Measurements from ENCODE around the gene POMP. TPM values are rescaled to one million over a fixed set of nuclear protein-coding genes. Genes with fewer than 3 reads are reported as not detected.
A peak's percentile ranks its signal among the peaks of the same experiment; 100 is the strongest.

POMP gene
- total RNA-seq, 4 donors from 2014 or later: 24.1 to 48.7 (median 35.5) TPM

GRCh38 chr13:28716511-28716910 is 57.6 kb downstream of the POMP start:
- TF ChIP-seq EP300 (IDR thresholded peaks at IDR 0.05): no peak
- 32% methylated on average over 8 of the region's 8 CpGs for WGBS
- Histone ChIP-seq H3K27me3 (no peaks in the 10 kb centered on the region), H3K27ac (no peak overlapping the region), H3K36me3 (no peaks in the 10 kb centered on the region), H3K9me3 (no peaks in the 10 kb centered on the region), H3K4me3 (no peak overlapping the region), H3K4me1 (peaks cover 24% of the 10 kb centered on the region)
- no peak for DNase-seq (ENCODE audit: low spot score in 2 of 2)

GRCh38 chr13:28717170-28717569 is 58.2 kb downstream of the POMP start:
- WGBS: 74% methylated on average over 3 of the region's 3 CpGs
- Histone ChIP-seq H3K4me1 (peaks cover 24% of the 10 kb centered on the region), H3K4me3 (no peak overlapping the region), H3K27me3 (no peaks in the 10 kb centered on the region), H3K36me3 (no peaks in the 10 kb centered on the region), H3K27ac (peak overlapping the region; percentile 15), H3K9me3 (no peaks in the 10 kb centered on the region)
- DNase-seq (ENCODE audit: low spot score in 2 of 2): no peak
- TF ChIP-seq EP300 (IDR thresholded peaks at IDR 0.05): no peak
- no peak for TF ChIP-seq POLR2A (IDR thresholded peaks at IDR 0.05)
- TF ChIP-seq CTCF (IDR thresholded peaks at IDR 0.05): no peak
- TF ChIP-seq POLR2AphosphoS5 (IDR thresholded peaks at IDR 0.05): no peak

- no peaks in the 10 kb centered on the region for H3K27me3 ChIP-seq
- no peak for DNase-seq (ENCODE audit: low spot score in 2 of 2)
- peak overlapping the region; percentile 81 for H3K27ac ChIP-seq
- TF ChIP-seq POLR2AphosphoS5 (IDR thresholded peaks at IDR 0.05) (no peak), EP300 (IDR thresholded peaks at IDR 0.05) (no peak), CTCF (IDR thresholded peaks at IDR 0.05) (no peak), POLR2A (IDR thresholded peaks at IDR 0.05) (no peak)
- H3K36me3 ChIP-seq: no peaks in the 10 kb centered on the region
- WGBS: 7% methylated on average over 10 of the region's 10 CpGs
- H3K4me1 ChIP-seq: peaks cover 24% of the 10 kb centered on the region
- H3K9me3 ChIP-seq: no peaks in the 10 kb centered on the region
- peak overlapping the region; percentile 55 for H3K4me3 ChIP-seq
Measured at GRCh38 chr13:28718196-28718542, 59.2 kb downstream of the POMP start.

GRCh38 chr13:28718543-28719226 is 59.8 kb downstream of the POMP start, which contains the start of gene SLC46A3:
Gene SLC46A3, minus strand, starts transcription at chr13:28718970. Its CDS starts 972 bp downstream, at chr13:28717998.
- Histone ChIP-seq H3K4me1 (peaks cover 24% of the 10 kb centered on the region), H3K27ac (peak within 1 kb of the TSS; percentile 81), H3K9me3 (no peaks in the 10 kb centered on the region), H3K4me3 (peak within 1 kb of the TSS; percentile 55), H3K36me3 (no peaks in the 10 kb centered on the region), H3K27me3 (no peaks in the 10 kb centered on the region)
- WGBS: under 1% methylated on average over 40 of the region's 78 CpGs
- peak; percentile 98 to 99 for DNase-seq (ENCODE audit: low spot score in 2 of 2)
- TF ChIP-seq EP300 (IDR thresholded peaks at IDR 0.05) (no peak), POLR2AphosphoS5 (IDR thresholded peaks at IDR 0.05) (peak in 2 of 3 donors; percentile 37 to 71), POLR2A (IDR thresholded peaks at IDR 0.05) (no peak), CTCF (IDR thresholded peaks at IDR 0.05) (peak in 1 of 2 donors; percentile 9)

- H3K27ac ChIP-seq: peak overlapping the region; percentile 81
- H3K4me3 ChIP-seq: peak overlapping the region; percentile 55
- TF ChIP-seq POLR2AphosphoS5 (IDR thresholded peaks at IDR 0.05) (no peak), POLR2A (IDR thresholded peaks at IDR 0.05) (no peak), EP300 (IDR thresholded peaks at IDR 0.05) (no peak), CTCF (IDR thresholded peaks at IDR 0.05) (no peak)
- no peaks in the 10 kb centered on the region for H3K9me3 ChIP-seq
- peaks cover 24% of the 10 kb centered on the region for H3K4me1 ChIP-seq
- H3K27me3 ChIP-seq: no peaks in the 10 kb centered on the region
- no peaks in the 10 kb centered on the region for H3K36me3 ChIP-seq
- no peak for DNase-seq (ENCODE audit: low spot score in 2 of 2)
- WGBS: 37% methylated on average over 15 of the region's 15 CpGs
Measured at GRCh38 chr13:28719227-28720055, 60.5 kb downstream of the POMP start.

Data from suprapubic skin (tissue), 4 donors.